DMS79 (cell line): ENCODE measurements around the gene TBCD.

Source experiments
- DNase-seq: peaks from one replicate; lab custom pipeline; 2025; lab: John Stamatoyannopoulos, UW

TBCD gene

DNA sequence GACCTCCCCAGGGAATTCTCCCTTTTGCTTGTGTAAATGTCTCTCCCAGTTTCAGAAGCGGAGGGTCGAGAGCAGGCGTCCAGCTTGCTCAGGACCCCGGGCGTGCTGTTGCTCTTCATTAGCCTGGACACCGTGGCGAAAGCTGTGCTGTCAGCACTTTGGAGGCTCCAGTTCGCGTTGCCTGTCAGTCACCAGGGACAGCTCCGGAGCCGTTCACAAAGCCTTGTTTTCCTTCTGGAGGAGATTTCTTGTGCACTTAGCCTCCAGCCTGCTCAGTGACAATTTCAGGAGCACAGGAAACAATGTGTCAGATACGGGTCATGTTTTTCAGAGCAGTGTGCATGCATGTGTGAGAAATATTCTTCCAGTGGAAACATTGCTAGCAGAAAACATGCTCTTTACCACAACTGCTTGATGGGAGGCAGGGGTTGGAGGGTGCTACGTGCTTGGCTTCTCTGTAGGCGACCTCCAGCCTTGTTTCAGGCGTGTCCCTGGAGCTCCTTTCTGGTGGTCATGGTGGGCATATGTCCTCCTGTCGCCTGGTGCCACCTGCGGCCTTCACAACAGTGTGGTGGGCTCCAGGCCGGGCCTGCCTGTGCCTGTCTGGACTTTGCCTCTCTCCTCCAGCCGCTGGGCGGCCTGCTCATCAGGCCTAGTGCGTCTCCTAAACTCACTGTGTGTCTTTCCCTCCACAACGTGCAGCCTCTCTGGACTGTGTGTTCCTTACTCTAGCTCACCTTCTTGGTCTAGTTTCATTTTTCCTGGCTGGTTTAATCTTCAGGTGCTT is 59.0 kb downstream of the TBCD start:
- no peak for DNase-seq

DNA sequence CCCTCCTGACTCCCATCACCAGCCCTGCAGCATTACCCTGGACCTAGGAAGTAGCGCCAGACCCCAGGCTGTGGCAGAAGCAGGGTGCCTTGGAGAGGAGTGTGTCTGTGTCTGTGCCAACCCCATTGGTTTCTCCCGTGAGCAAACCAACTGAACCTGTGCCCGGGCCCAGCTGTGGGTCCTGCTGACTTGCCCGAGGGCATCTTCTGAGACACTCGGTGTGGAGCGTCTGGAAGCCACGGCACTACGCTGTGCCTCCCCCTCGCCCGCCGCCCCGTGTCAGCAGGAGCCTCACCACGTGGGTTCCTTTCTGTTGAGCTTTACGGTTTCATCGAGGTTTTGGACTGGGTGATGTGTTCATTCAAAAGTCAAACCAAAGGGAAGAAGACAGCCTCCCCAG is 60.2 kb downstream of the TBCD start:
- no peak for DNase-seq

DNA sequence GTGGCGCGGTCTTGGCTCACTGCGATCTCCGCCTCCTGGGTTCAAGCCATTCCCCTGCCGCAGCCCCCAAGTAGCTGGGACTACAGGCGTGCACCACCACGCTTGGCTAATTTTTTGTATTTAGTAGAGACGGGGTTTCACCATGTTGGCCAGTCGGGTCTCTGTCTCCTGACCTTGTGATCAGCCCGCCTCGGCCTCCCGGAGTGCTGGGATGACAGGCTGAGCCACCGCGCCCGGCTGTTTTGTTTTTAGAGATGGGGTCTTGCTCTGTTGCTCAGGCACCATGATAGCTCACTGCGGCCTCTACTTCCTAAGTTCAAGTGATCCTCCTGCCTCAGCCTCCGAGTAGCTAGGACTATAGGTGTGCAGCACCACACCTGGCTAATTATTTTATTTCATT is 60.7 kb downstream of the TBCD start:
- no peak for DNase-seq

DNA sequence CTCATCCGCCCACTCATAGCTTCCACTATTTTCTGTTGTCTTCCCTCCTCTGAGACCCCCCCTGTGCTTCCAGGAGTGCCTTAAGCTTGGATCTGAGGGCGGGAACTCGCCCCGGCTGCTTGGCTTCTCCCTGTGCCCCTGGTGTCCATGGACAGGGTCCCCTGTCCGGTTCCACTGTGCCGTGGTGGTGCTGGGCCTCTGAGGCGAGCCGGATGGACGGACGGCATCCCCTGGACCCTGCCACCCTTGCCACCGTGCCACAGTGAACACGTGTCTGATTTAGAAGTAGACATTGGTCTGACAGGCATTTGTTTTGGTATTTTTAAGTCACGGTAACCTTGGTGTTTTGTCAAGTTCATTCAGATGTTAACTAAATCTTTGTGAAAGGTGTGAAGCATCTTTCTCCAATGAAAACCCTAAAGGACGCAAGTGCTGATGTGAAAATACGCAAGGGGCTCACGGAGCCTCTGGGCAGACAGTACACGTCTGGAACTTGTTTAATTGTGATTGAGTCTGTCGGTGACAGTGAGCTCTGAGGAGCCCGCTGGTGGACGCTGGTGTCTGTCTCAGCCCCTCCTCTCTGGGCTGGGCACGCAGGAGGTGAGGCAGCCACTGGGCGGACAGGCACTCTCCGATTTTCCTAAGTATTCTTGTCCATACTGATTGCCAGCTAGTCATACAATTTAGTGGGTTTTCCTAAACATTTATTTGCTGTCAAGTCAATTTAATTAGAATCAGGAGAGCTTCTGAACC is 61.6 kb downstream of the TBCD start:
- no peak for DNase-seq

DNA sequence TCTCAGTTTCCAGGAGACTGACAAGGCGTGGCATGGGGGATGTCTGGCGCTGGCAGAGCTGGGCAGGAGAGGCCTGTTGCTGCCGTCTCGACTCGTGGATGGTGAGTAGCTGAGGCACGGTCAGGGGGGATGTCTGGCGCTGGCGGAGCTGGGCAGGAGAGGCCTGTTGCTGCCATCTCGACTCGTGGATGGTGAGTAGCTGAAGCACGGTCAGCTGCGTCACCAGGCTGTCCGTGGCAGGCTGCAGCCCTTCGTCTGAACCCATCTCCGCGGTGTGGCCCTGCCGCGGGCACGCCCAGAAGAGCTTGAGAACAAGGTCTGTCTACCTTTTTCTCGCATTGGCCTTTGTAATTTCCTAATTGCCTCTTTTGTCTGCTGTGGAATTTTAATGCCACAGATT is 63.0 kb downstream of the TBCD start:
- no peak for DNase-seq

DNA sequence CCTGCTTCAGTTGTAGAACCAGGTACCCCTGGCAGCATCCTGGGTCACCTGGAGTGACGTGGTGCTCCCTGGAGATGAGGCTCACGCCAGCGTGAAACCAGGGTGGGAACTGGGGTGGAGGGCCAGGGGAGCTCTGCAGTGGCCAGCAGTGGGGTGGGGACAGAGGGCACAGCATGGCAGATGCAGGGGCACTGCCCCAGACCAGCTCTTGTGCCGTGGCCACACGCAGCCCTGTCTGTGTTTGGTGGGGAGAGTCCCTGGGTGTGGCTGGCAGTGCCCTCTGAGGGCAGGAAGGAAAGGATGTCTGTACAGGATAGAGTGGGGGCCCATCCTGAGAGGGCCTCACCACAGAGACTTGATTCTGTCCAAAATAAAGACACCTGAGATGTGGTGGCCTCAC is 63.5 kb downstream of the TBCD start:
- DNase-seq, result no peak

DNA sequence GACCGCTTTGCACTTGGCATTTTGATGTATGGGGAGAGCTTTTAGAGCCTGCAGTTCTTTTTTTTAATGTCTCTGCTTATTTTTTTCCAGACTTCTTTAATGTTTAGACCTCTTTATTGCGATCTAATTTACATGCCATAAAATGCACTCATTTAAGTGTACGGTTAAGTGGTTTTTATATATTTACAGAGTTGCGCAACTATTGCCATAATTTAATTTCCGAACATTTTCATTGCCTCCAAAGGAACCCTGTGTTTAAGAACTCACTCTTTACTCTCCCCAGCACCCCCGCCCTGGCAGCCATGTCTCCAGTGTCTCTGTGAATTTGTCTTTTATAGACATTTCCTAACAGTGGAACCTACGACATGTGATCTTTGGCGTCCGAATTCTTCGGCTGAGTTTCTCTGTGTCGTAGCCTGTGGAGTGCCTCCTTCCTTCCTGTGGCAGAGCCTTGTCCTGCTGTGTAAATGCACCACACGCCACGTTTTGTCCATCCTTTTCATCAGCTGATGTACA is 64.0 kb downstream of the TBCD start:
- no peak for DNase-seq

DNA sequence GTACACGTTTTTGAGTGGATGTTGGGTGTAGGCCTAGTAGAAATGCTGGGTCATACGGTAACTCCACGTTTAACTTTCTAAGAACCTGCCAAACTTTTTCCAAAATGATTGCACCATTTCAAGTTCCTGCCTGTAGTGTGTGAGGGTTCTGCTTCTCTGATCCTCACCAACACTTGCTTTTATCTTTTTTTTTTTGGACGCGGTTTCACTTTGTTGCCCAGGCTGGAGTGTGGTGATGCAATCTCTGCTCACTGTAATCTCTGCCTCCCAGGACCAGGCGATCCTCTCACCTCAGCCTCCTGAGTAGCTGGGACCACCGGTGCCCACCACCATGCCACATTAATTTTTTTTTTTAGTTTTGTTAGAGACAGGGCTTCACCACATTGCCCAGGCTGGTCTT is 64.5 kb downstream of the TBCD start:
- DNase-seq, result no peak

DNA sequence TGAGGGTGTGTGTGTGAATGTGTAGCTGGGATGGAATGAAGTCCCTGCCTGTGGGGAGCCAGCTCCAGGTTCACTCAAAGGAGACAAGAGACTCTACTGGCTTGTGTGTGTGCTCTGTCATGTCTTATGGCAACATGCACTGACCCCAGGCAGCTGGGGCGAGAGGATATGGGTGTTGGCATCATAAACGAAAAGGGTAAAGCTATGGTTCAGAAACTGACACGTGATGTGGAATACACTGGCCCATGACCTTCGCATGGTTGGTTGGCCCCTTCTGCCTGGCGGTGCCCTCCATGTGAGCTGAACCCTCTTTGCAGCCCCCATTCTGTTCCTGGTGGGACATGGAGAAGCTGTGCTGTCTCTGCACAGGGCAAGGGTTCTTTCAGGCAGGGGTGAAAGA is 66.1 kb downstream of the TBCD start:
- DNase-seq, result no peak

DNA sequence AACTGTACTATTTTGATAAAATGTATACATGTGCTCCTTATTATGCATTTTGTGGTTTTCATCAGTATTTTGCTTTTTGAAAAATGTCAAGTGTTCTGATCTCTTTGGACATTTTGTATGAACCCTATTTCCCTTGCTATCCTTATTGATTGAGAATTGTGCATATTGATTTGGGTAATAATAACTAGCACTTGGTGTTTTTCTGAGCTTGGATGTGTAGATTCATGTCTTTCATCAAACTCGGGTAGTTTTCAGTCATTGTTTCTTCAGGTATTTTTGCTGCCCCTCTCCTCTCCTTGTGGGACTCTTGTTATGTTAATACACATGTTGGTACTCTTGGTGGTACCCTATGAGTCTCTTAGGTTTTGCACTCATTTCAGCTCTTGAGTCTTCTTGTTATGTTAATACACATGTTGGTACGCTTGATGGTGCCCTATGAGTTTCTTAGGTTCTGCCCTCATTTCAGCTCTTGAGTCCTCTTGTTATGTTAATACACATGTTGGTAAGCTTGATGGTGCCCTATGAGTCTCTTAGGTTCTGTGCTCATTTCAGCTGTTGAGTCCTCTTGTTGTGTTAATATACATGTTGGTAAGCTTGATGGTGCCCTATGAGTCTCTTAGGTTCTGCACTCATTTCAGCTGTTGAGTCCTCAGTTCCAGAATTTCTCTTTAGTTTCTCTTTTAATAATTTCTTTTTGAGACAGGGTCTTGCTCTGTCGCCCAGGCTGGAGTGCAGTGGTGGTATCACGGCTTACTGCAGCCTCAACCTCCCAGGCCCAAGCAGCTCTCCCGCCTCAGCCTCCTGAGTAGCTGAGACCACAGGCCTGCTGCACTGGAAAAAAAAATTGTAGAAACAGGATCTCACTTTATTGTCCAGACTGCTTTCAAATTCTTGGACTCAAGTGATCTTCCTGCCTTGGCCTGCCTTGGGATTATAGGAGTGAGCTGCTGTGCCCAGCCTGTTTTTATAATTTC is 68.7 kb downstream of the TBCD start:
- no peak for DNase-seq

DNA sequence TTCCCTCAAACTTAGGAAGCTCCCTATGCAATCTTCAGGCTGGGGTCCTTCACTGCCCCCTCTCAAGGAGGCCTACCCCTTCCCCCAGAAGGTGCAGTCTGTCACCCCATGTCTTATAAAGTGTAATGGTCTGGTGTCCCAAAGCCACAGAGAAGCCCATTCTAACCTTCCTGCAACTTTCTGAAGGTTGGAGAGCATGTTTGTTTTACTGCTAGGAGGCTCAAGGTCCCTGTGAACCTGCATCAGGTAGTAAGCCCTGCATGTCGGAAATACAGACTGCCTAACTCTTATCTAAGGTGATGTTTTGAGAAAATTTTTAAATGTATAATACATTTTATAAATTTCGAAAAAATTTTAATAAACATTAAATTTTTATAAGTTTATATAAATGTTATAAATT is 69.7 kb downstream of the TBCD start:
- no peak for DNase-seq

DNA sequence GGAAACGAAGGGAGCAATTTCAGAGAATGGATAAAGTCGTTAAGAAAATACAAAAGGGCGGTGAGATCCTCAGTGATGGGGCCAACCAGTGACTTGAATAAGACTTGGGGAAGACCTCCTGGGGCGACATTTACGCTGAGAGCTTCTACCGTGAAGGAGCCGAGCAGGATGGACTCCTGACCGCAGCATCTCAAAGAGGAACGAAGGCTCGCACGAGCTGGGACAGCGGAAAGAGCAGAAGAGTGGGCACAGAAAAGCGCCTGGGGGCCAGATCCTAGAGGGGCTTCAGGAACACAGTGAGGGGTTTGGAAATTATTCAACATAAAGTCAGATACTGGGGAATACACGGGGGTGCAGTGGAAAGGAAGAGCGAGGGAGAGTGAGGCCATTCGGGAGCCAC is 70.4 kb downstream of the TBCD start:
- no peak for DNase-seq

DNA sequence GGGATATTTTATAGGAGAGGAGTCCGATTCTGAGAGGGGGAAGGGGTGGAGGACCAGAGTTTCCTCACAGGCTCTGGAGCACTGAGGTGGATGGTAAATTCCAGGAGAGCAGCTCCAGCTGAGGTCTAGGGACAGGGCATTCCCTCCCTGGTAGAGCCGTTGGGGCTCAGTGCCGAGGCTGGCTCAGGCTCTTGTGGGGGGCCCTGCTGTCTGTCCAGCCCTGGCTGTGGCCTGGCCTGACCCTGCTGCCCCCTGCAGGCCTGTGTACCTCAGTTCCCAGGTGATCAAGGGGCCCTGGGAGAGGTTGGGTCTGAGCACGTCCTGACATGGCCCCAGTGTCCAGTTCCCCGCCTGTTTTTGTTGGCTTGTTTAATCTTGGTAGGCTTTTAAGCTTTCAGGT is 71.1 kb downstream of the TBCD start:
- no peak for DNase-seq

DNA sequence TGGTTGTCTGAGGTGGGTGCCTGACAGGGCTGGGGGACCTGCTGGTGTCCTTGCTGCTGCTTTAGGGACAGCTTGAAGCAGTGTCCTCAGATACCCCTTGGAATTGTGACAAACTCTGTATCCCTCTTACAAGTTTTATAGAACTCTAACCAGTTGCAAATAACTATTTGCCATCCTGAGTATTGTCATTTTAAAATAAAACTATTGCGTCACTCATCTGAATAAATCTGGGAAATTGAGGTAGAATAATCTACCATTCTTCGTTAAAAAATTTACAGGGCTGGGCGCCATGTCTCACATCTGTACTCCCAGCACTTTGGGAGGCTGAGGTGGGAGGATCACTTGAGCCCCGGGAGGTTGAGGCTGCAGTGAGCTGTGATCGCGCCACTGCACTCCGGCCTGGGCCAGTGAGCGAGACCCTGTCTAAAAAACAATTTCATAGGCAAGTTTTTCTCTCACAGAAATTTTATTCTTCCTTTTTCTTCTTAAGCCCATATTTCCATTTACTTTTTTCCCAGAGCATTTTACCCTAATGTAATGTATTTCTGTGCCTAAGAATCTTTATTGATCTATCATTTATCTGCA is 73.8 kb downstream of the TBCD start:
- DNase-seq, result no peak

DNA sequence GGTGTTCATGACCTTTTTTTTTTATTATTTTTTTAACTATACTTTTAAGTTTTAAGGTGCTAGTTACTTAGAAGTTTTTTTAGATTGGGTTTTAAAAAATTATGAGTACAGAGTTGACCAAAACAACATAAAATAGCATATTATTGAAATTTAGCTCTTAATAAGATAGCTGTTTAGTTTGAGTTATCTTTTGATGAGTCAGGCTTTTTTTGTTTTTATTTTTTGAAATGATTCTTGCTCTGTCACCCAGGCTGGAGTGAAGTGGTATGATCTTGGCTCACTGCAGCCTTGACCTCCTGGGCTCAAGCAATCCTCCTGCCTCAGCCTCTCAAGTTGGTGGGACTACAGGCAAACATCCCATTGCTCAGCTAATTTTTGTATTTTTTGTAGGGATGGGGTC is 74.3 kb downstream of the TBCD start:
- no peak for DNase-seq

DNA sequence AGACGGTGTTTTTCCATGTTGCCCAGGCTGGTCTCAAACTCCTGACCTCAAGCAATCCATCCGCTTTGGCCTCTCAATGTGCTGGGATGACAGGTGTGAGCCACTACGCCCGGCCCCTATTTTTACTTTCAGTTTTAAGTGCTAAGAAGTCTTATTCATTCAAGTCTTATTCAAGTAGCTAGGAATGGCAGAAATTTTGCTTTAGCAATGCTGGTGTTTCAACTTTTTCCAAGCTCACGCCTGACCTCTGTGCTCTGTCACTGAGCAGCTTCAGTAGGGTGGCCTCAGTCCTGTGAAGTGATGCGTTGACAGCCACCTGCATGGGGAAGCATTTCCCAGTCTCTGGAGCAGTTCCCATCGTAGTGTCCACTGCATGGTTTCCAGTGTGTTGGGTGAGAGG is 75.1 kb downstream of the TBCD start:
- DNase-seq, result no peak

DNA sequence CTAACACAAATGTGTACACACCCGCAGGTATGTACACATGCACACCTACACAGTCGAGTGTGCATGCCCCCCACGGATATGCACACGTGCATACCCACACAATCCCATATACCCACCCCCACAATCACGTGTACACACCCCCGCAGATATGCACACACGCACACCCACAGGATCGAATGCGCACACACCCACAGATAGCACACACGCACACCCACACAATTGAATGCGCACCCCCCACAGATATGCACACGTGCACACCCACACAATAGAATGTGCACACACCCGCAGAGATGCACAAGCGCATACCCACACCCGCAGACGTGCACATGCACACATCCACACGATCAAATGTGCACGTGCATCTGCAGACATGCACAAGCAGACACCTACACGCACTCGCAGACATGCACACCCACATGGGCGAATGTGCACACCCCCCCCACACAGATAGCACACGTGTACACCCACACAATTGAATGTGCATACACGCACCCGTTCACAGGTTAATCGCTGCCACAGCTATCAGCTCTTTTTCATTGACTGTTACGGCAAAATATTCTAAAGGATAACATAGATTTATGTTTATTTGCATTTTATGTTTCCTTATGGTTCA is 77.1 kb downstream of the TBCD start:
- no peak for DNase-seq

DNA sequence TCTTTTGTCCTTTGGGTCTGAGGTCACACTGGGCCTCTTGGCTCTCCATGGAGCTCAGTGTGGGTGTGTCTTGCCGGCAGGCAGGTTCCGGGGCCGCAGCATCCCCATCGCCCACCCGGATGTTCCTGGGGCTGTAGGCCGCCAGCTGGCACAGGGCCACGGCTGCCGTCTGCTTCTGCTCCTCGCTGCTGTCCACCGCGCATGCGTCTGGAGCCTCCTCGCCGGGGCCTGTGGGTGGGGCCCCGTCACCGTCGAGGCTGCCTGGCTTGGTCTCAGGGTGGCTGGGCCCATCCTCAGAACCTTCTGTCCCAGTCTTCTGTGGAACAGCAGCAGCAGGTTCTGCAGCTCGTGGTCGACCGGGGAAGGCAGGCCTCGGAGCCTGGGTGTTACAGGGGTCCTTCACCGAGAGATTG is 78.4 kb downstream of the TBCD start:
- no peak for DNase-seq

DNA sequence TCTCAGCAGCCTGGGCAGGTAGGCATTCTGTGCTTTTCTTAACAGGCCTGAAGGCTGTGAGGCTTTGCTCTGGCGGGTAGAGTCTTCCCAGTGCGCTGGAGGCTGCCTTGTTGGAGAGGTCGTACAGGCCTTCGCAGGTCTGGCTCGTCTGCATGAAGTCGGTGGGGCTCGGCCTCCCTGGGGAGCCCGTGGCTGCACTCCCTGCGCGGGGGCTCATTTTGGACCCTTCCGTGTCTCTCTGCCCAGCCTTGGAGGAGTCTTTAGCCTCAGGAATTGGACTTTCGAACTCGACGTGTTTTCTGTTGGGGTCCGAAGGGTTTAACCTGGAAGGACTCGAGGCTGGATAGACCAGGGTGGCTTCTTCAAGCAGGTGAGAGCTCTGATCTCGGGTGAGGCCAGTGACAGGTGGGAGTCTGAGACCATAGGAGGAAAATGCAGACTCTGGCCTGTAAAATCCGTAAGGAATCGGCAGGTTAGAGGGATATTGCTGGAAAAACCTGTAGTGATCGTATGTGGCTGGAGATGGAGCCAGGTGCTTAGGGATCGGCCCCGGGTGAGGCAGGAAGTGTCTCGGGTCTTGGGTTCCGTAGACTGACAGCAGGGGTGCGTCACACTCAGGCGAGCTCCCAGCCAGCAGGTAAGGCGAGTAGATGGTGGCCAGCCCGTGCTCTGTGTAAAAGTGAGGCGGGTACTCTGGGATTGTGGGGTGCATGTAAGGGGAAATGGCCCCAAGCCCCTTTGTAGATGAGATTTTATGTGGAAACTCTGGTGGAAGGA is 79.4 kb downstream of the TBCD start:
- DNase-seq, result no peak

DNA sequence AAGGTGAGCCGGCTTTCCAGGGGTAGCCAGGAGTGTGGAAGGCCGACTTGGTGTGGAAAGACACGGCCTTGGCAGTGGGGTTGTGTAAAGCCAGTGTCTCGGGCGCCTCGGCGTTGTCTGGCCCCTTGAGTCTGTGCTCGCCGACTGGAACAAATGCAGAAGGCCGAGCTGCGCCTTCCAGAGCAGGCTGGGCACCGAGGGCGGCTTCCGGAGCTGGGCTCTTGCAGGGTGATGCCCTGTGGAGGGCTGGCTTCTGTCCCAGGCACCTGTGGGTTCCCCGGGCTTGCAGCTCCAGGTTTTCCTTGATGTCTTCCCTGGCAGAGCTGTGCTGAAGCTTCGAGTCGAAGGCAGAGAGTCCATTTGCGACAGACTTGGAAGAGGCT is 79.9 kb downstream of the TBCD start:
- DNase-seq, result no peak

DNA sequence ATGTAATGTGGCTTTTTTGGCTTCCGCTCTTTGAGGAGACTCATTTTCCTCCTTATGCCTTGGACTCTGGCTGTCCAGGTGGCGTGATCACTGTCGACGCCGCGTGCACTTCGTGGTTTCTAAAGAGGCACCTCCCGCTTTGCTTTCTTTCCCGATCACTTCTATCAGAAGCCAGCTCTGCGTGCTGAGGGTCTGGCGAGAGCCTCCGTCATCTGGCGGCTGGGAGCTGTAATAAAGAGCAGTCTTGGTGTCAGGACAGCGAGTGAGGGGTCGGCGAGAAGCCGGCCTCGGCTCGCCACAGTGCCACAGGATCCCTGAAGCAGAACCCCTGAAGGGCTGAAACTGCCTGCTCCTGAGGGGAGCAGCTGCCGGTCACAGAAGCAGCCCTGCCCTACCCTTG is 80.5 kb downstream of the TBCD start:
- DNase-seq, result peak; percentile 28
